ENCODE measurements around the gene TTLL8.

DNA sequence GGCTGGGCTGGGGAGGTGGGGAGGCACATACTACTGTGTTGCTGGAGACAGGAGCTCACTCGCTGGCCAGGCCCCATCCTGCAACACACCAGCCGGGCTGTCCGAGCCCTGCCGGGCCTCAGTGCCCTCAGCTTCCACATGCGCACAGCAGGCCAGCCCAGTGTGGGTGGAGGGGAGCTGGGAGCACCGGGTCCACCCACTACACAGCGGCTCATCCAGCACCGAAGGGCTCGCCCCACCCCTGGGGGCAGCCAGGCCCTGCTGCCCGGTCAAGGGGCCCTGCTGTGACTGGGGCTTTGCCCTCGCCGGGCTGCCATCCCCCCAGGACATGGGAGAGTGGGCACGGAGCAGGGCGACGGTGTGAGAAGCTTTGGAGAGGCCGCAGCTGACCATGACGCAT, 9.3 kb downstream of the TTLL8 start:
- TF ChIP-seq, protein P1, sequence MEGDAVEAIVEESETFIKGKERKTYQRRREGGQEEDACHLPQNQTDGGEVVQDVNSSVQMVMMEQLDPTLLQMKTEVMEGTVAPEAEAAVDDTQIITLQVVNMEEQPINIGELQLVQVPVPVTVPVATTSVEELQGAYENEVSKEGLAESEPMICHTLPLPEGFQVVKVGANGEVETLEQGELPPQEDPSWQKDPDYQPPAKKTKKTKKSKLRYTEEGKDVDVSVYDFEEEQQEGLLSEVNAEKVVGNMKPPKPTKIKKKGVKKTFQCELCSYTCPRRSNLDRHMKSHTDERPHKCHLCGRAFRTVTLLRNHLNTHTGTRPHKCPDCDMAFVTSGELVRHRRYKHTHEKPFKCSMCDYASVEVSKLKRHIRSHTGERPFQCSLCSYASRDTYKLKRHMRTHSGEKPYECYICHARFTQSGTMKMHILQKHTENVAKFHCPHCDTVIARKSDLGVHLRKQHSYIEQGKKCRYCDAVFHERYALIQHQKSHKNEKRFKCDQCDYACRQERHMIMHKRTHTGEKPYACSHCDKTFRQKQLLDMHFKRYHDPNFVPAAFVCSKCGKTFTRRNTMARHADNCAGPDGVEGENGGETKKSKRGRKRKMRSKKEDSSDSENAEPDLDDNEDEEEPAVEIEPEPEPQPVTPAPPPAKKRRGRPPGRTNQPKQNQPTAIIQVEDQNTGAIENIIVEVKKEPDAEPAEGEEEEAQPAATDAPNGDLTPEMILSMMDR (IDR thresholded peaks at IDR 0.05; ENCODE audit: low read depth, low read length, missing input control), result no peak
- TF ChIP-seq REST (IDR thresholded peaks at IDR 0.05) (no peak), EGR1 (IDR thresholded peaks at IDR 0.05; ENCODE audit: low read depth in 2 of 2) (no peak), TAF1 (conservative IDR thresholded peaks at IDR 0.05) (no peak), GABPA (IDR thresholded peaks at IDR 0.05 in 1 of 2, conservative IDR thresholded peaks at IDR 0.05 in 1 of 2) (no peak), RAD21 (IDR thresholded peaks at IDR 0.05) (no peak), YY1 (IDR thresholded peaks at IDR 0.05) (no peak), ATF3 (IDR thresholded peaks at IDR 0.05) (no peak), SP1 (IDR thresholded peaks at IDR 0.05) (no peak), HNF4A (conservative IDR thresholded peaks at IDR 0.05) (no peak), NR2F2 (IDR thresholded peaks at IDR 0.05) (no peak)
- TF ChIP-seq, protein P2, sequence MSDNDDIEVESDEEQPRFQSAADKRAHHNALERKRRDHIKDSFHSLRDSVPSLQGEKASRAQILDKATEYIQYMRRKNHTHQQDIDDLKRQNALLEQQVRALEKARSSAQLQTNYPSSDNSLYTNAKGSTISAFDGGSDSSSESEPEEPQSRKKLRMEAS (IDR thresholded peaks at IDR 0.05), result no peak
